ENCODE results near the gene FNBP1. TPM values are rescaled to one million over a fixed set of nuclear protein-coding genes. Genes with fewer than 3 reads are reported as not detected.
A peak's percentile ranks its signal among the peaks of the same experiment; 100 is the strongest.

The FNBP1 gene
- total and polyA plus RNA-seq, 2 of the 13 experiments (the other 11 are each of a cell fraction or from before 2014, with no cell fraction given): 5.4 to 19.5 TPM

DNA sequence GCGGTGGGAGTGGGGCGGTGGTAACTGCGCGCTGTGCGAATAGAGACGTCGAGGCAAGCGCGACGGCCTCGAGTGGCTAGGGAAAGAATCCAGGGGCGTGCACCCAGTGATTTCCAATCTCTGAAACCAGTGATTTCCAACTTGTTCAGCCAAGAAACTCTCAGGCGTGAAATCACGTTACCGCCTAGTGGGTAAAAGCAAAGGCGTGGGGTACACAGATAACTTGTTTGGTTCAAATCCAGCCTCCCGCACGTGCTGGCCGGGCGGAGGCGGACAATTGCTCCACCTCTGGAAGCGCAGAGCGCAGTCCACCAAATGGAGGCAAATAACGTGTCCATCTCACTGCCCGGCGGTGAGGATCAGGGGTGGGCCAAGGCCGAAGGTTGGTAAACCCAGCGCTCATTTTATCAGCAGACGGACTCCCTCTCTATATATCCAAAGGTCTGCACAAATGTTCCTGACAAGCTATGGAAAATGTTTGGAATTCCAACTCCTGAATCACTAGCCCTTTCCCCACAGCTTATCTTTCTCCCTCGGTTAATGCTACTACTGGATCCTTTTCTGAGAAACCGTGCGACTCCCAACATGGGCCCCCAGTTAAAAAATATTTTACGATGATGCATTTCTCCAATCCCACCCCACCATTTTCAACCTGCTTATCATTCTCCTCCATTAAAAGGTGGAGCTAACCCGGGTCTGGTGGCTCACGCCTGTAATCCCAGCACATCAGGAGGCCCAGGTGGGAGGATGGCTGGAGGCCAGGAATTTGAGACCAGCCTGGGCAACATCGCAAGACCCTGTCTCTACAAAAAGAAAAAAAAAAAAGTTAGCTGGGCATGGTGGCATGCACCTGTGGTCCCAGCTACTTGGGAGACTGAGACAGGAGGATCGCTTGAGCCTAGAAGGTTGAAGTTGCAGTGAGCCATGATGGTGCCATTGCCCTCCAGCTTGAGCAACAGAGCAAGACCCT lies 950 bp upstream of the FNBP1 start (continued):
- TF ChIP-seq MED1 (CRISPR knock-in tag; IDR thresholded peaks at IDR 0.05): peak; percentile 58; the same call in 1 of the 2 replicates
- TF ChIP-seq ZNF543 (CRISPR knock-in tag; IDR thresholded peaks at IDR 0.05): peak; percentile 9; the same call in 1 of the 2 replicates
- no peak for TF ChIP-seq TP53 (CRISPR knock-in tag; conservative IDR thresholded peaks at IDR 0.05)
- TF ChIP-seq, protein P1, sequence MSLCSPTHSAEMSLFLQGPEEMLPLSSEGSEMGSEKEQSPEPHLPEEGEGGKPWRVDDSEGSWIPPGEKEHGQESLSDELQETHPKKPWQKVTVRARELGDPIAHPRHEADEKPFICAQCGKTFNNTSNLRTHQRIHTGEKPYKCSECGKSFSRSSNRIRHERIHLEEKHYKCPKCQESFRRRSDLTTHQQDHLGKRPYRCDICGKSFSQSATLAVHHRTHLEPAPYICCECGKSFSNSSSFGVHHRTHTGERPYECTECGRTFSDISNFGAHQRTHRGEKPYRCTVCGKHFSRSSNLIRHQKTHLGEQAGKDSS (CRISPR knock-in tag; IDR thresholded peaks at IDR 0.05; ENCODE audit: borderline replicate concordance, low read depth): no peak; the same call in 1 of the 2 replicates
- TF ChIP-seq, protein P2, sequence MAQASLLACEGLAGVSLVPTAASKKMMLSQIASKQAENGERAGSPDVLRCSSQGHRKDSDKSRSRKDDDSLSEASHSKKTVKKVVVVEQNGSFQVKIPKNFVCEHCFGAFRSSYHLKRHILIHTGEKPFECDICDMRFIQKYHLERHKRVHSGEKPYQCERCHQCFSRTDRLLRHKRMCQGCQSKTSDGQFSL (CRISPR knock-in tag; IDR thresholded peaks at IDR 0.05): no peak
- no peak for TF ChIP-seq CENPX (CRISPR knock-in tag; IDR thresholded peaks at IDR 0.05)
- no peak for TF ChIP-seq CHCHD3 (CRISPR knock-in tag; IDR thresholded peaks at IDR 0.05)
- TF ChIP-seq, protein P3, sequence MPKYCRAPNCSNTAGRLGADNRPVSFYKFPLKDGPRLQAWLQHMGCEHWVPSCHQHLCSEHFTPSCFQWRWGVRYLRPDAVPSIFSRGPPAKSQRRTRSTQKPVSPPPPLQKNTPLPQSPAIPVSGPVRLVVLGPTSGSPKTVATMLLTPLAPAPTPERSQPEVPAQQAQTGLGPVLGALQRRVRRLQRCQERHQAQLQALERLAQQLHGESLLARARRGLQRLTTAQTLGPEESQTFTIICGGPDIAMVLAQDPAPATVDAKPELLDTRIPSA (CRISPR knock-in tag; IDR thresholded peaks at IDR 0.05; ENCODE audit: borderline replicate concordance): 0 out of 2 replicates have a peak, but pooled peaks have one; percentile 37
- TF ChIP-seq, protein P4, sequence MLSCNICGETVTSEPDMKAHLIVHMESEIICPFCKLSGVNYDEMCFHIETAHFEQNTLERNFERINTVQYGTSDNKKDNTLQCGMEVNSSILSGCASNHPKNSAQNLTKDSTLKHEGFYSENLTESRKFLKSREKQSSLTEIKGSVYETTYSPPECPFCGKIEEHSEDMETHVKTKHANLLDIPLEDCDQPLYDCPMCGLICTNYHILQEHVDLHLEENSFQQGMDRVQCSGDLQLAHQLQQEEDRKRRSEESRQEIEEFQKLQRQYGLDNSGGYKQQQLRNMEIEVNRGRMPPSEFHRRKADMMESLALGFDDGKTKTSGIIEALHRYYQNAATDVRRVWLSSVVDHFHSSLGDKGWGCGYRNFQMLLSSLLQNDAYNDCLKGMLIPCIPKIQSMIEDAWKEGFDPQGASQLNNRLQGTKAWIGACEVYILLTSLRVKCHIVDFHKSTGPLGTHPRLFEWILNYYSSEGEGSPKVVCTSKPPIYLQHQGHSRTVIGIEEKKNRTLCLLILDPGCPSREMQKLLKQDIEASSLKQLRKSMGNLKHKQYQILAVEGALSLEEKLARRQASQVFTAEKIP (CRISPR knock-in tag; IDR thresholded peaks at IDR 0.05; ENCODE audit: borderline replicate concordance): no peak
- TF ChIP-seq, protein P5, sequence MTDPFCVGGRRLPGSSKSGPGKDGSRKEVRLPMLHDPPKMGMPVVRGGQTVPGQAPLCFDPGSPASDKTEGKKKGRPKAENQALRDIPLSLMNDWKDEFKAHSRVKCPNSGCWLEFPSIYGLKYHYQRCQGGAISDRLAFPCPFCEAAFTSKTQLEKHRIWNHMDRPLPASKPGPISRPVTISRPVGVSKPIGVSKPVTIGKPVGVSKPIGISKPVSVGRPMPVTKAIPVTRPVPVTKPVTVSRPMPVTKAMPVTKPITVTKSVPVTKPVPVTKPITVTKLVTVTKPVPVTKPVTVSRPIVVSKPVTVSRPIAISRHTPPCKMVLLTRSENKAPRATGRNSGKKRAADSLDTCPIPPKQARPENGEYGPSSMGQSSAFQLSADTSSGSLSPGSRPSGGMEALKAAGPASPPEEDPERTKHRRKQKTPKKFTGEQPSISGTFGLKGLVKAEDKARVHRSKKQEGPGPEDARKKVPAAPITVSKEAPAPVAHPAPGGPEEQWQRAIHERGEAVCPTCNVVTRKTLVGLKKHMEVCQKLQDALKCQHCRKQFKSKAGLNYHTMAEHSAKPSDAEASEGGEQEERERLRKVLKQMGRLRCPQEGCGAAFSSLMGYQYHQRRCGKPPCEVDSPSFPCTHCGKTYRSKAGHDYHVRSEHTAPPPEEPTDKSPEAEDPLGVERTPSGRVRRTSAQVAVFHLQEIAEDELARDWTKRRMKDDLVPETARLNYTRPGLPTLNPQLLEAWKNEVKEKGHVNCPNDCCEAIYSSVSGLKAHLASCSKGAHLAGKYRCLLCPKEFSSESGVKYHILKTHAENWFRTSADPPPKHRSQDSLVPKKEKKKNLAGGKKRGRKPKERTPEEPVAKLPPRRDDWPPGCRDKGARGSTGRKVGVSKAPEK (CRISPR knock-in tag; IDR thresholded peaks at IDR 0.05; ENCODE audit: borderline replicate concordance): no peak
- TF ChIP-seq ELF1 (CRISPR knock-in tag; IDR thresholded peaks at IDR 0.05): no peak
- peak; percentile 81 for TF ChIP-seq ZSCAN21 (CRISPR knock-in tag; IDR thresholded peaks at IDR 0.05; ENCODE audit: borderline replicate concordance)
- no peak for TF ChIP-seq MED8 (CRISPR knock-in tag; IDR thresholded peaks at IDR 0.05; ENCODE audit: insufficient replicate concordance)
- peak; percentile 31; the same call in 1 of the 2 replicates for TF ChIP-seq TAF1 (CRISPR knock-in tag; IDR thresholded peaks at IDR 0.05)
- TF ChIP-seq BORCS8-MEF2B (CRISPR knock-in tag; IDR thresholded peaks at IDR 0.05): peak; percentile 13; the same call in 1 of the 2 replicates
- no peak for TF ChIP-seq NFATC3 (CRISPR knock-in tag; IDR thresholded peaks at IDR 0.05)
- TF ChIP-seq HNRNPUL1 (IDR thresholded peaks at IDR 0.05; ENCODE audit: low read depth, low read length): no peak
- TF ChIP-seq, protein P6, sequence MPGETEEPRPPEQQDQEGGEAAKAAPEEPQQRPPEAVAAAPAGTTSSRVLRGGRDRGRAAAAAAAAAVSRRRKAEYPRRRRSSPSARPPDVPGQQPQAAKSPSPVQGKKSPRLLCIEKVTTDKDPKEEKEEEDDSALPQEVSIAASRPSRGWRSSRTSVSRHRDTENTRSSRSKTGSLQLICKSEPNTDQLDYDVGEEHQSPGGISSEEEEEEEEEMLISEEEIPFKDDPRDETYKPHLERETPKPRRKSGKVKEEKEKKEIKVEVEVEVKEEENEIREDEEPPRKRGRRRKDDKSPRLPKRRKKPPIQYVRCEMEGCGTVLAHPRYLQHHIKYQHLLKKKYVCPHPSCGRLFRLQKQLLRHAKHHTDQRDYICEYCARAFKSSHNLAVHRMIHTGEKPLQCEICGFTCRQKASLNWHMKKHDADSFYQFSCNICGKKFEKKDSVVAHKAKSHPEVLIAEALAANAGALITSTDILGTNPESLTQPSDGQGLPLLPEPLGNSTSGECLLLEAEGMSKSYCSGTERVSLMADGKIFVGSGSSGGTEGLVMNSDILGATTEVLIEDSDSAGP (CRISPR knock-in tag; IDR thresholded peaks at IDR 0.05; ENCODE audit: borderline replicate concordance): peak; percentile 85; the same call in 1 of the 2 replicates
- TF ChIP-seq SPEN (CRISPR knock-in tag; IDR thresholded peaks at IDR 0.05; ENCODE audit: low read depth): peak; percentile 51; the same call in 1 of the 2 replicates
